ENCODE data around the gene PPP1R17.

Gene PPP1R17

DNA sequence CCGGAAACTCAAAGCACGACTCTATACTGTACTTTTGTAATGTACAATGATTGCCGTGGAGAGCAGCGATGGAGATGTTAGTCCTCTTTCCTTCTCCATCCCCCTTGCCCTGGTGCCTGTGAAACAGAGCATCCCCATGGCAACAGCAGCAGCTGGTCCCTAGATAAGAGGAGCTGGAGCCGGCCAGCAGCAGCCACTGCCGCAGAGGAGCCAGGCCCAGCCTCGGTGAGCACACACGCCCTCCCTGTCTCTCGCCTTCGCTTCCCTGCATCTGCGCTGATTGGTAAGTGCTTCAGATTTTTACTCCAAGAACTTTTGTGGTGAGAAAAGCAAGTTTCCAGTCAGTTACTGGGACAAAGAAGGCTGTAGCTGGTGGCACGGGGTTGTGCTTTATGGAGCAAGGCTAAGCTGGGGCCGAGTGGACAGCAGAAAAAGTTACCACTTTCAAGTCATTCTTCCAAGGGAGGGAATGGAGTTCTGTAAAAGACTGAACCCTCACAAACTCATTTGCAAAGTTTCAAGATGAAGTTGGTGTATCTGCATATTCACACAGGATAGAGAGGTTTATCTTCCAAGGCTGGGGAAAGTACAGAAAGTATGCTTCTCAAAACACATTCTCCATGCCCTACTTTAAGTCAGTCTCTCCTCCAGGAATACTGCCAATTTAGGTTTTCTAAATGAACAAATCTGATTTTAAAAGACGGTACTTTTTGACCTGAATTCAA lies at the start of gene PPP1R17:
Gene PPP1R17 (plus strand): TSS at position 192 of the 725 bp plus-strand sequence. CDS start 5,227 bp downstream, outside the sequence.
- DNase-seq (ENCODE audit: low read depth in 3 of 3): no peak

DNA sequence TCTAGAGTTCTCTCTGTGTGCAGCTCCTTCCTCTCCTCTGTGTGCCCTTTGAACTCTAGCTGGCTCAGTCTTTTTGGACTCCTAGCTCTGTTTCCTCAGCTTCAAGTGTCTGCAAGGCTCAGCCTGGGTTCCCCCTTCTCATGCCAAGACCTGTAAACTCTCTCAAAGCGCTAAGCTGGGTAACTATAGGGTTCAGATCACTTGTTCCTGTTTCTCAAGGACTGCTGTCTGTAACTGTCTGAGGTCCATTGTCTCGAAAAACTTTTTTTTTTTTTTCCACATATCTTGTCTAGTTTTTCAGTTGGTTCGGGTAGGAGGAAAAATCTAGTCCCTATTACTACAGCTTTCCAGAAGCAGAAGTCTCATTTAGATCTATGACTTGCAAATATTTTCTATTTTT lies 46.6 kb upstream of the PPP1R17 start:
- no peak for DNase-seq (ENCODE audit: low read depth in 3 of 3)

DNA sequence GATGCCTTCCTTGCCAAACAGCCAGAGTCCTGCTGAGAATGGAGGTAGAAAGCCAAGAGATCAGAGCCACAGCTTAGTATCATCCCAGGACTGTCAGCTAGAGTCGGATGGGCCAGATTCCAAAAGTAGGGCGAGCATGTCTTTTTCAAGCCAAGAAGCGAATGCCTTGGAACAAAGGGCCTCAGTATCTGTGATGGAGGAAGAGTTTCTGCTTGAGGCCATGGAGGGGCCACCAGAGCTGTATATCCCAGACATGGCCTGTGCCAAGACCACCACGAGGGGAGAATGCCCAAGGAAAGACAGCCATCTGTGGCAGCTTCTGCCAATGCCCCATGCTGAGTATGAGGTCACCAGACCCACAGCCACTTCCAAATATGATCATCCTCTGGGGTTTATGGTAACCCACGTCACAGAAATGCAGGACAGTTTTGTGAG lies 44.3 kb upstream of the PPP1R17 start:
- no peak for DNase-seq (ENCODE audit: low read depth in 3 of 3)

DNA sequence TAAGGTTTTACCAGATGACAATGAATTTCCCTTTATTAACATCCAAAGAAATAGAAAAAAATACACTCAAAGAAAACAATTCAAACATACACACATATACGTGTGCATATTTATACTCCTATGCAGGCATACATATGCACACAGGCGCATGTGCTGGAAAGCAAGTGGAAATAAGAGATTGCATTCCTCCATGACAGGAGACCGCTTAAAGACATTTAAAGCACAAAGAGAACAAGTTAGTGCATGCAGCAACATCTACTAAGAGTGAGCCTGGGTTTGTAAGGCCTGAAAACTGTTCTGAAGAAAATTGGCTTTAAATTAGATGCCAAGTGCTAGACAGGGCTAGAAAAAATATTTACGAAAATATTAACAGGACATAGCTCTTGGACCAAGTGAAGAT lies 40.1 kb upstream of the PPP1R17 start:
- DNase-seq (ENCODE audit: low read depth in 3 of 3): no peak

DNA sequence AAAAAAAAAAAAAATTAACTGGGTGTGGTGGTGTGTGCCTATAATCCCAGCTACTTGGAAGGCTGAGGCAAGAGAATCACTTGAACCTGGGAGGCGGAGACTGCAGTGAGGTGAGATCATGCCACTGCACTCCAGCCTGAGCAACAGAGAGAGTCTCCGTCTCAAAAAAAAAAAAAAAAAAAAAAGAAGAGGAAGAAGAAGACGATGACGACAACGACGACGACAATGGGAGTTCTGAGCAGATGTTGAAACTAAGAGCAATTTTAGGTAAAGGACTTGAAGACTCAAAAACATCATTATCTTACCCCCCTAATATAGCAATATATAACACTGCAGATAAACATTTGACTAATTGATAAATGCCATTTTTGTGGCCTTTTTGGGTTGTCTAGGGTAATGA lies 39.5 kb upstream of the PPP1R17 start:
- DNase-seq (ENCODE audit: low read depth in 3 of 3): no peak

DNA sequence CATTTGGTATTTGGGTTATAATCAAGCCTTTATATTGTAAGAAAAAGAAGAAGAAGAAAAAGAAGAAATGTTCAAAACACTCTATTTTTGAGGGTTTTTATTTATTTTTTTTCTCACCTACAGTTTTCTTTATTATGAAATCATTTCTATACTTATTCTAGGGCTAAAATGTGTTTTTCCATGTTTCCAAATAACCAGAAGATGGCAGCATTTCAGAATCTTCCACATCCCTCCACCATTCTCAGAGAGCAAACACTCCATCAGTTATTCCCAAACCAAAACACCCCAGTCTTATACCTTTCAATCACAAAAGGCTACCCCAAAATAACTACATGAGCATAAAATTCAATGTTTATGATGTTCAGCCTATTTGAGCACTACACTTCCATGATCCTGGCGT lies 38.7 kb upstream of the PPP1R17 start:
- DNase-seq (ENCODE audit: low read depth in 3 of 3): no peak

DNA sequence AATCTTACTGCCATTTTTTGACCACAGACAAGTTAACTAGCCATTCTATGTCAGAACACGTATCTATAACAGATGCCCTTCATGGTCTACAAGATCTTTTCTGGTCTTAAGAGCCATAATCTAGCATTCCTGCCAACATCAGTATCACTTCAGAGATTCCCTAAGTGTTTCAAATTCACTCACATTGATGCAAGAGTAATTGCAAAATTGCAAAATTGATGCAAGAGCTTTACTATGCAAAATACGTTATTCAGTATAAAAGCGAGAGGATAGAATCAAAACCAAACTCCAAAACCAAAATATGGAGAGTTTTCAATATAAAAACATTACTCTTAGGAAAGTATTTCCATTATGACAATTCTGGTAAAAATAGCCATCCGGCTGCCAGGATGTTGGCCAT lies 38.1 kb upstream of the PPP1R17 start:
- no peak for DNase-seq (ENCODE audit: low read depth in 3 of 3)

DNA sequence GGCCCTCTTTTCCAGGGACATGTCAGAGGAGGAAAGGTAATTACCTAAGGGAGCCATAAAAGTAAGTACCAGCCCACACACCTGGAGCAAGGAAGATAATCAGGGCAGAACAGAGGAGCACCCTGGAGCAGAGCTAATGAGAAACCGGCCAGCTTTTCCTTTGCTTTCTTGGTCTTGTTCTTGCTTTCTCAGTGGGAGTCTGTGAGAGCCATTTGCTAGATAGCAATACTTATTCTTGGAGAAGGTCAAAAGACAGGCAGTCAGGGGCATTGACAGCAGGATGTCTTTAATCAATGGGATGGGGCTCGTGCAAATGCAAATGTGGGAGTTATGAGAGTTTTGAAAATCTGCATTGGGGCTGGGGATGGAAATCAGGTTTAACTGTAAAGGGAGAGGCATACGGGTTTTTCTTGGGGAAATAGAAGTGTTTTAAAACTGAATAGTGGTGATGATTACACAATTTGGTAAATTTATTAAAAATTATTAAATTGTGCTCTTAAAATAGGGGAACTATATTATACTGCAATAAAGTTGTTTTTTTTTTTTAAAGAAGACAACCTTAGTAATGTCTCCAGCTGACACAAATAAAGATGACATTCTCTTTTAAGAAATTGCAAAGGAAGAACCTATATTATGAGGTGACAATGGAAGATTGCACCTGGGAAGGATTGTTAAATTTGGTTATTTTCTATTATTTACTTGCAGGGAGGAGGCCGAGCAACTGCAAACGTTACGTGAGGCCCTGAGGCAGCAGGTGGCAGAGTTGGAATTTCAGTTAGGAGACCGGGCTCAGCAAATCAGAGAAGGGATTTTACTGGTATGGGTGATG lies 35.6 kb upstream of the PPP1R17 start:
- DNase-seq (ENCODE audit: low read depth in 3 of 3): no peak

DNA sequence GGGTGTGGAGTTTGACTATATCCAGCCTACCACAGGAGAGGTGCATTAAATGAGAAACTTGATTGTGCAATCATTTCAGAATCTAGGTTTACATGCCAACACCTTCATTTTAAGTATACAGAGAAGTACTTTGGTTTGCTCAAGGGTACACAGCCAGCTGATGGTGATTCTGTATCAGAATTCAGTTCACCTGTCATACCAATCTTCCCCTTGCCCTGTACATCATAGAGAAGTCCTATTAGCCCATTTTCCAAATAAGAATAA lies 35.0 kb upstream of the PPP1R17 start:
- DNase-seq (ENCODE audit: low read depth in 3 of 3): no peak

DNA sequence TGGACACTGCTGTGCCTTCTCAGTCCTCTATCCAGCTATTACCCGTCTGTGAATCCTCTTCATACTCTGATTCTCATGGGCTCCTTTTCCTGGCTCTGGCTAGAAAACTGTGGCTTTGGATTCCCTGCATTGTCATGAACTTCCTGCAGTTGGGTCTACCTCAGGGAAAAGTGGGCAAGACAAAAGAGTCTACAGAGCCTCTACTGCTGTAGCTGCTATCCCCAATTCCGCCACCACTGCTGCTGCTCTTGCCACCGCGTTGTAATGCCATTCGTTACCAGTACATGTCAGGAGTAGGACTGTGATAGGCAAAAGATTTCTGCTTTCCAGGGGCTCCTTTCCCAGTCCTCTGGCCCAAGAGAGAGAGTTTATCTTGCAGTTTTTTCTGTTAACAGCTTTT lies 23.9 kb upstream of the PPP1R17 start:
- DNase-seq (ENCODE audit: low read depth in 3 of 3): no peak

DNA sequence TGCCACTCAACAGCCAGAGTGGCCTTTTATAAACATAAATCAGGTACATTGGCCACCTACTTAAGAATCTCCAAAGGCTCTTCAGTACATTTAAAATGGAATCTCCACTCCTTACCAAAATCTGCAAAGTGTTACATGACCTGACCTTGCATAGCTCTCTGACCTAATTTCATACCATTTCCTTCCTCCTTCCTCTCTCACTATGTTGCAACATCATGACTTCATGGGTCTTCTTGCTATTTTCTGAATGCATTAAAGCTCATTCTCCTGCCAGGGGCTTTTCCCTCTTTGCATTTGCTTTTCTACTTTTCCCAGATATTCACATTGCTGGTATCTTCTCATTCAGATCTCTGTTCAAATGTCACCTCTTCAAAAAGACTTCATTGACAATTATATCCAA lies 22.1 kb upstream of the PPP1R17 start:
- no peak for DNase-seq (ENCODE audit: low read depth in 3 of 3)

DNA sequence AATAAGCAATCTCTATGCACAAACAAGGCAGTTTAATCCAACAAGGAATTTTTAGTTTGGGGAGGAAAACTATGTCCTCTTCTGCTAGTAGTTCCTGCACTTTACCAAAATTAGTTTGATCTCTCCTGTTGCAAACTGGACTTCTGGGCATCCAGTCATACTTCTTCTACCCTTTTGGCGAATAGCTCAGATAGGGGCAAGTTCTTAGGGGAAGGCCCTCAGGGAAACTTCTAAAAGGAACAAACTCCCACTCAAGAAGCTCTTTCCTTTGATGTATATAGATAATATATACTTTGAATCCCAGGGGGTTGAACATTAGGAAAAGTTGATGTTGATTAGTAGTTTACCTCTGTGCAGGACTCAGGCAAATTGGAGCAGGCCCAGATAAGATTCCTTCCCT lies 21.5 kb upstream of the PPP1R17 start:
- DNase-seq (ENCODE audit: low read depth in 3 of 3): no peak

DNA sequence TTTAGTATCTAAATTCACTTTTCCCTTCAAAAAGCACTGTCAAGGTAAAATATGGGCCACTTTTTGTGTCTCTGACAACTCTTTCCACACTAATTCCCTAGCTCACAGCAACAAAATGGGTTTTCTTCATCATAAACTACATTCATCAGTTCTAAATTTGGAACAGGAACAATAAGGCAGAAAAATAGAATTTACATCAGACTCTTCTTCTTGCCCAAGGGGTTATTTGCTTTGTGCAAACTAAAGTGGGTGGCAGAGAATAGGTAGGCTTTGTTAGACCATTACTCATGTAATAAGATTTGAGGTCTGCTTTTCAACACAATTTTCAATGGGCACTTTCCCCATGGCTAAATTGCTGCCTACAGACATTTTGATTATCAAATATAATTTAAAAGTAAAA lies 17.6 kb upstream of the PPP1R17 start:
- DNase-seq (ENCODE audit: low read depth in 3 of 3): no peak

DNA sequence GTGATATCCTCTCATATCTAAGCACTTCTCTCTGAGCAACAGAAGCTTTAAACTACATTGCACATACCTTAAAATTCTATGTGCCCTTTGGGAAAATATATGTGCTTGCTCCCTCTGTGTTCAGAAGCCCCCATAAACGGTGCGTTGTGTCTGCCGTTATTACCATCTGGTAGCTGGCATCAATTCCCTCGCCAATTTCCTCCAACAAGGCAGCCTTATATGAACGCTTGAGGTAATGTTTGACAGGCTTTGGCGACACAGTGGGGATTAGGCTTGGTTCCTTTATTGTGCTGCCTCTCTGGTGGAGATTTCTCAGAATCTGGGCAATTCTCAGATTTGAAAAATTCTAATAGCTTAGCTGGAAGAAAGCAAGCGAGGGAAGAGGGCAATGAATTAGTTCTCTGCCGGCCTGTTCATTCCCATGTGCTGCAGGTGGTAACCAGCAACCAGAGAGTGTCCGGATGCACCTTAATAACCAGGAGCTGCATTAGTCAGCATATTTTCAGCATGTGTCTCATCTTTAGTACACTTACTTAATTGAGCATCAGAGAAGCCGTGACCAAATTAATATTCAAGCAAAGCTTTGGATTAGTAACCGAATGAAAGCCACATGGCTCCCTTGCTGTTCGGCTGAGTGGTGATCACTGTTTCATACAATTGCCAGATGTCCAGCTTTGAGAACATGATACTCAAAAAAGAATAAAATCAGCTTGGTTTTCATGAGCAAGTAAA lies 7.3 kb upstream of the PPP1R17 start:
- DNase-seq (ENCODE audit: low read depth in 3 of 3): no peak

DNA sequence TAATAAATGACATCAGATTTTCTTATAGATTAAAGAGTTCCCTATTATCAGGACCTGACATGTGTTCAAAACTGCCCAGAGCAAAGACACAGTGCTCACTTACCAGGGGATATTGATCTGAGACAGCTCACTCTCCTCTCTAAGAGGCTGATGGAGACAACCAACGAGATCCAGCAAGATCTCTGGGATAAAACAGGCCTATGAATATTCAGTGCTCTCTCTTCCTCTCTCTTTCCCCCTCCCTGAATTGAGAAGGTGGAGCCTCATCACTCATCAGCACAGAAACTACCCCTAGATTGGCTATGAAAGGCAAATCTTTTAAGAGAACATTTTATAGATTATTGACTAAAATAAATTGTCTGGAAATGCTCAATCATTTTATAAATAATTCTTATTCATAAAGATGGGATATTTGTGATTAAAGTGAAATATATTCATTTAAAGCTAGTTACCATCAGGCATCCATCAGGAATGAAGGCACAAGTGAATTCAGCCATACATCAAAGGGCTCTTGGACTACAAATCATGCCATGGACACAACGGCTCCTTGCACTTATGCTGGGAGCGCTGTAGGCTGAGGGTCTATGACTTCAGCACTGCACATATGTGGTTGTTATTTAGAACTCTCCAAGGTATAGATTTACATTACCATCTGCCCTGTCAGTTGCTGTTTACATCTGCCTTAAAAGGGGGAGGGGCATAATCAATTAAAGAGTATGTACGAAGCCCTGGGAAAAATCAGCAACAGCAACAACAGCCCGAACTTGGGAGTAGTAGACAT lies 3.4 kb upstream of the PPP1R17 start:
- no peak for DNase-seq (ENCODE audit: low read depth in 3 of 3)

DNA sequence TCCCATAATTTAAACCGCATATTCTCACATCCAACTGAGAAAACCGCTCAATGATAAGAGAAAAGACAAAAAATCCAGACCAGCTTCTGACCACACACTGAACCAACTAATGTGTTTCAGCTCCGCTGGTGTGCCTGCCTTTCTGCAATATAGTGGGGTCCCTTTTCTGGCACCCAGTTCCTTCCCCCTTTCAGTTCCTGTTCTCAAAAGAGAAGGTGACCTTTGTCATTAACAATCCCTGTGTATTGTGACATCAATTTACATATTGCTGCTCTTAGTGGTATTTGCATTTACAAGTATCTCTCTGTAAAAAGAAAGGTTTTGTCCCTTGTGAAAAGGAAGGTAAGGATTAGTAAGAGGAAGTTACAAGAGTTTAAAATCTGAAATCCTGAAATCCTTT lies 1.4 kb downstream of the PPP1R17 start:
- DNase-seq (ENCODE audit: low read depth in 3 of 3): no peak

DNA sequence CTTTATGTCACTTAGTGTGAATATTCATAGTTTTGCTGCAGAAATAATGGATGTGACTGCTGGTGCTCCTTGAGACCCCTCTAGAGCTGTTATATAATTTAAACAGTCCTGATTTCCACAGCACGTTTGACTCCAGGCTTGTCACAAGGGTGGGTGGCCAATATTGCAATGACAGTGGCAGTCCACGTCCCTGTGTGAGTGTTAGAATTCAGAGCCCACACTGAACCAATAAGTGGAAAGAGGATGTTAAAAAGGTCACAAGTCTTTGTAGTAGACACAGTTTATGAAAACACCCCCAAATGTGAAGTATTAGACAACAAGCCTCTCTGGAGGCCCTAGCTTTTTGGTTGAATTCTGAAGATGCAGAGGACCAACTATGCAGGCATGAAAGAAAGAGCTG lies 2.0 kb downstream of the PPP1R17 start:
- no peak for DNase-seq (ENCODE audit: low read depth in 3 of 3)

DNA sequence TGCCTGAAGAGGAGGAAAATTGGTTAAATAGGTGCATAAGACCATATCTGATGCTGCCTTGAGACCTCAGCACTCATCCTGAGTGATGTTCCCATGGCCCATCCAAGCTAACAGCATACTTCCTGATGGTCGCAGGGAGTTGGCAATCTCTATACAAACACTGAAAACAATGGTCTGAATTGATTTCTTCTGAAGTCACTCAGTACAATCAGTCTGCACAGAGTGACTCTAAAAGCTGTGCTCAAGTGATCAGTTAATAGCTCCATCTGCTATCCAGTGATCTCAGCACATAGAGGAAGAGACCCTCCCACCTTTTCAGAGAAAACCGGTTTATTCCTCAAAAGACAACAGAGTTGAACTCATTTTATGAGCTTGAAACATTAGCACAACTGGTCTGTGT lies 3.9 kb downstream of the PPP1R17 start:
- DNase-seq (ENCODE audit: low read depth in 3 of 3): no peak

DNA sequence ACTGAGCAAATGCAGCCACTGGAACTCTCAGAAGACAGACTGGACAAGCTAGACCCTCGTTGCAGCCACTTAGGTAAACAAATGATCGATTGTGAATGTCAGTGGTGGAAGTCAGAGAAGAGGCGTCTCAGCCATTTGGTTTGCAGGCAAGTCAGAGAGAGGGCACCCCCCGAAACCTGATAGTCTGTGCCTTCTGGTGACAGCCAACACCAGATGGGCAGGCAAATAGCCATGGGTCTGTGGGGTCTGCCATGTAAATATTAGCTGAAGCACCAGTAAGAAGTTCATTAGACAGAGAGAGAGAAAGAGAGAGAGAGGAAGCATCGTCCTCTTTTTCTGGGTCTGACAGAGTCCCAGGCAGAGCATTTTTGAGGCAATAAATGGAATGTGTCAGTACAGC lies 5.4 kb downstream of the PPP1R17 start:
- no peak for DNase-seq (ENCODE audit: low read depth in 3 of 3)

DNA sequence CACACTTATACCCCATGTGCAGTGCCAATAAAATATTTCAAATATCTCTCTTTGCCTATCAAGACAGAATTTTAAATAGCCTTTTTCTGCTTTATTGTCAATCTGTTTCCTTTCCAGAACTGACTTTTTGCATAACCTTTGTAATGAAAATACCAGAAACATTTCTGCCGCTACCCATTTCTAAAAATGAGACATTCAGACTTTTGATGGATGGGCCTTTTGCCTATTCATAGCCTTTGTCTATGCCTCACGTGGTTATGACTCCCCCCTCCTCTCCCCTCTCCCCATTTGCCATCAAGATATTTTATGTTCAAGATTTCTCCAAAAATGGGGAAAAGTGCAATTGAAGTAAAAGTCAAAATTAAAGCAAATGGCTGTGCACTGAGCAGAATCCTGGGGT lies 5.9 kb downstream of the PPP1R17 start:
- no peak for DNase-seq (ENCODE audit: low read depth in 3 of 3)

DNA sequence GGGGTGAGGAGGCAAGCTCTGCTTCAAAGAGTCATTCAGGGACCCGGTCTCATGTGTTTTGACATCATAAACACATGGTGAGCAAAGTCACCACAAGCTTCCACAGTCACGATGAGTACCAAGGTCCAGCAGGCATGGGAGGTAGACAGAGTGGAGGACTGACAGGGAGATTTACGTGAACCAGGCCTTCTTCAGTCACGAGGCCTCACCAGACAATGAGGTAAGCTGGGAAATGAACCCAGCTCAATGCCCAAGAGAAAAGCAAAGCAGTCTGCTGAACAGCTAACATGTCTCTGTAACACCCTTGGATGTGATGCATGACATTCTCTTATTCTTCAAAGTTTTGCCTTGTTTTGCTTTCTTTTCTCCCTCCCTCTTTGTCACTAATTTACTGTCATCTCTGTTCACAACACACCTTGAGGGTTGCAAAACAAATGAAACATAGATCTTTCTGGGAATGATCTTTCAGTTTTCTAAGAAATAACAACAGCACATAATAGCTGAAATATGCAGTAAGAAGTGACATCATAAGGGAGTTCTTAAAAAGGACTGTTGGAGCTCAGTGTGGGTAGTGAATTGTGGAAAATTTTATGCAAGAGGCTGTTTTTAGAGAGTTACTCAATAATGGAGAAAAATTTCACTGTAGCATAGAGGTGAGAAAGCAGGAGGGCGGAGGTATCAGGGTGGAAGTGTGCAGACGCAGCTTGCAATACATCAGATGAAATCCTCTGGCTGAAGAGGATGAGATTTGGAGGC lies 9.0 kb downstream of the PPP1R17 start:
- no peak for DNase-seq (ENCODE audit: low read depth in 3 of 3)

All from stimulated activated CD4-positive, alpha-beta T cell treated with anti-CD3 and anti-CD28 coated beads, TNF-alpha, amount 100 ng/mL, for 24 hours (primary cell).